ENCODE results near the gene LRP1B.
A peak's percentile ranks its signal among the peaks of the same experiment; 100 is the strongest.
"Not testable (repeated sequence)": the region's sequence is repeated elsewhere in the genome, so short reads cannot be mapped to it uniquely, and the experiment has no call there.

Gene LRP1B

DNA sequence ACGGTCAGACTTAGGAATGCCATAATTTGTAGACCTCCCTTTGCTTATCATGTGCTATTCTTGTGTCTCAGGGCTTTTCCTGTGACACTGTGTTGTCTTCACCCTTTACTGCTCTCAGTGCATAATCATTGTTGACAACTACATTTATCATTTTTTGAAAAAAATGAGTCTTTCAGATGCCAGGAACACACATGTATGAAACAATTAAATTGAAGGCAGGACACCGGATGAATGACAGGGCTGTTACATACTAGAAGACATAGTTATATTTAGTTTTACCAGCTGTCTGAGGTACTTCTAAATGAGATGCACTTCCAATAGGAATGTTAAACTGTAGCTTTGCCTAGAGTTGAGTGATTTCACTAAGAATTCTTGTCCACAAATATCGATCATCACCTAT is 243.5 kb downstream of the LRP1B start:
- no peak for DNase-seq (ENCODE audit: low read depth)

DNA sequence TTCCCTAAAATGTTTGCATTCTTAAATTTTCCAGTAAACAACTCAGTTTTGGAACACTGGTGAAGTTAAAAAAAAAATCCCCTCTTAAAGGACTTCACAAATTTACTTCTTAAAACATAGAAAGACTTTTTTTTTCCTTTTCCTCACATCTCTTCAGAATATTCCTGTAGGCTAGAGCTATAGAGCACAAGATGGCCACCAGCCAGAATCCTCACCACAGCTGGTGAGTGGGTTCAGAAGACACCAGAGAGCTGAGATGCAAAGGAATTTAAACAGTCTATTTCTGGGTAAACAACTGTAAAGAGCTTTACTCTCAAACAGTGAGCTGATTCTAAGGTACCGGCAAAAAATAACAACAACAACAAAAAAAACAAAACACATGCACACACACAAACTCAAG is 252.8 kb downstream of the LRP1B start:
- no peak for DNase-seq (ENCODE audit: low read depth)

DNA sequence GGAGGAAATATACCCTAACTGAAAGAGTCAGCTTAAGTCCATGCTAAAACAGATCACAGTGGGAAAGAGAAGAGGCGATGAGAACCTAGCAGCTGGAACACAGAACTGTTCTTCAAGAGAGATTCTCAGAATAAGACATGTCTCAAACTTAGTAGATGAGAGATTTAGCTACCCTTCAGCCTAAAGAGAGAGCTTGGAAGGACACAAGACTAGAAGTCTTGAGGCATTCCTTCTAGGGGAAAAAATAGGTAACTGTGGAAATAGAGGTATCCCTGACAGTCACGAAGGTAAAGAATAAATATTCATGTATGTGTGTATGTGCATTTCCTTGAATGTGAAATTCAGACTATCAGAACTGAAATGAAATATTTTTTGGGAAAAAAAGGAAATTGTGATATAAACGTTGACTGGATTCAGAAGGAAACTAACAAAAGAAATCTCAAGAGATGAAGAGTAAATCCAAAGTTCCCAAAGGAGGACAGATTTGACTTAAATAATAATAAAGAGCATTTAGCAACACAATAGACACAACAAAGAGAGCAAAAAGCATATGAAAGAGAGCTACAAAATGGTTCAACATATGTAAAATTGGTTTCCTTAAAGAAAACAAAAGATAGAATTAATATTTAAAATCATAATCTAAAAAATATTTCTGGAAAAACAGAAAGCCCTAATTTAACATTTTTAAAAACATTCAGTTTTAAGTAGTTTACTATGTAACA is 258.7 kb downstream of the LRP1B start:
- no peak for DNase-seq (ENCODE audit: low read depth)

DNA sequence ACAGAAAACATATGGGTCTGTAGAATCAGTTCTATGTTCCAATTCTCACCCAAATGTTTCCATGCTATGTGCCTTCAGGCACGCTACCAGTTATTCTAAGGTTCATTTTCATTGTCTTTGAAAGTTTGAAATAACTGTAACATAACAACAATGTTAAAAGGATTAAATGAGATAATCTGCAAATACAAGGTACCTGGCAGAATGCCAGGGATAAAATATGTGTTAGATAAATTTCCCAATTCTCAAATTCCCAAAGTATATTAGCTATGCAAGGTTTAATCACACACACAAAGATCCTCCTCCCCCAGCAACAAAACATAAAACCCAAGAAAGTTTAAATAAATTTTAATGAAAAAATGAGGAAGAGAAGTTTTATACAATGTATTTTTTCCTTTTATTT is 261.2 kb downstream of the LRP1B start:
- DNase-seq (ENCODE audit: low read depth) = no peak

DNA sequence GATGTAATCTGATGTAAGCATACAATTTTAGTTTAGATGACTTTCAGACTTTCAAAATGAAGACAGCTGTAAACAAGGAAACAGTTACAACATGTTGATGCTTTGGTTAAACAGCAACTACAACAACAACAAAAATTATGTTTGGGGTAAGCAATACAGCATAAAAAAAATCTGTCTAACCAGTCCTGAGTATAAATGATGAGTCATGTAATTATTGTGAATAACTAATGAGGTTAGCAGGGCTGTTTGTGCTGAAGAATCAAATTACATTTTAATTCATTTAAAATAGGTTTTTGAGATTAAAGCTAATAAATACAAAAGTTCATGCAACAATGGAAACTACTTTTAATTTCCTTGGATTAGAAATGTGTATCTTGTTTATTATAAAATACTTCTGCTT is 266.9 kb downstream of the LRP1B start:
- DNase-seq (ENCODE audit: low read depth) = no peak

DNA sequence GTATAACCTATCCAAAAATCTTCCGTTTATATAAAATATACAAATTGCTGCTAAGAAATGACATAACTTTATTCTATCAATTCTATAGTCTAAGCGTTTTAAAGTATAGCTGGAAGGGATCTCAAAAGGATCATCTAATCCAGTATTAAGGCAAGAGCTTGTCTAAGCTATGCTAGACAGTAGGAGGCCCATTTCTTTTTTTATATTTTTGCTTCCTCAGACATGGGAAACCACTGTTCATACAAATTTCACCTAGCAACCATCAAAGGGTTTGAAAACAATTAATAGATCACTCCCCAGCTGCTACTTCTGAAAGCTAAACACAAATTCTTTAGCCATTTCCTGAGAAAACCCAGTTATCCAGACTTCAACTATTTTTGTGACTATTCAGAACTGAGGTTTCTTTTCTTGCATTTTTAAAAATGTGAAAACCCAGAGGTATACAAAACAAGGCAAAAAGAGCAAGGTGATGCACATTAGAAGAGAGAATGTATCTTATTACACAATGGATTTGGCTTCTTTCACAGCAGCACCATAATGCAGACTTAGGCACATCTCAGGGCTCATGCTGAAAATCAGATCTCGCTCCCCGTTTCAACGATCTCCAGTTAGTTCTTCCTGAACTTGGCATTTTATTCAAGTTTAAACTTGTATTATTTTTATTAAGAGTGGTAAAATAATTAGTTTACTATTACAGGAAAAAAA is 274.4 kb downstream of the LRP1B start:
- DNase-seq (ENCODE audit: low read depth) = no peak

DNA sequence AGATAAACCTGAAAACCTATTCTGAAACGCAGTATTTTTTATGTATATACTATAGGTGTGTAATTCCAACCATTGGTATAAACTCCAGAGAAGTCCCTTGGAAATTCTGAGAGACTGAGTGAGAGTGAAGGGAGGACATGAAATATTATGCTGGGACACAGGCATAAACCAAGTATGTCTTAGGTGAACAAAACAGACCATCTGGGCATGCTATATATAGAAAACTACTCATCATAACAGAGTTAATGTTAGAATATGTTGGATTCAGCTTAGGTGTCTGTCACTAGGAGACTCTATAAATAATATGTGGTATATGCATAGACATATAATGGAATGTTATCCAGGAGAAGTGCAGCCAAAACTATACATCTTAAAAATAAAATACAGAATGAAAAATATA is 282.6 kb downstream of the LRP1B start:
- no peak for DNase-seq (ENCODE audit: low read depth)

DNA sequence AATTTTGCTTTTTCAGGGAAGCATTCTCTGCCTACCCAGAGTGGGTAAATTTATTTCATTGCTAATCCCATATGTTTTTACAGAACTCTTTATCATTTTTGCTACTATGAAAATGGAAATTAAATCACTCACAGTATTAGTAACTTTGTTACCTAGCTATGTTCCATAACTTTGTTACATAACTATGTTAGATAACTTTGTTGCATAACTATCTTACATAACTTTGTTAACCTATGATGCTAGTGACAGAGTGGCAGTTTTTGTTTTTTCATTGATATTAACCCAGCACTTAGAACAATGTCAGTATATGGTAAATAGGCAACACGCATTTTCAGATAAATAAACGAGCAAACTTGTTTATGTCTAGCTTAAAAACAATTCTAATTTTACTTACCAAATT is 286.6 kb downstream of the LRP1B start:
- DNase-seq (ENCODE audit: low read depth) = no peak

DNA sequence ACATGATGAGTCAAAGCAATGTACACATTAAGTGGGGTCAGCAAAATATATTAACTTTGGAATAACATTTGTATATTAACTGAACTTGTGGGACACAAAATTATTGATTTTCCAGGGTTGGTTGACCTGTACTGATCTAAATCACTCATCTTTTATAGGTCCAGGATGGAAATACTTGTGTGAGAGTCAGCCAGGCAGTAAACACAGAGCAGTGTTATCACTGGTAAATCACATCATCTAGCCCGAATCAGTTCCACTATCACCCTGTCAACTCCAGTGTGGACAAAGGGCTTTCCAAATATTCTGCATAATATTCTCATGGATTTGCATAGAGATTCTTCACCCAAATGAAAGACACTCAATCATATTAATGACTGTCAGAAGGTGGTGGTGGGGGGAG is 295.7 kb downstream of the LRP1B start:
- DNase-seq (ENCODE audit: low read depth) = no peak

DNA sequence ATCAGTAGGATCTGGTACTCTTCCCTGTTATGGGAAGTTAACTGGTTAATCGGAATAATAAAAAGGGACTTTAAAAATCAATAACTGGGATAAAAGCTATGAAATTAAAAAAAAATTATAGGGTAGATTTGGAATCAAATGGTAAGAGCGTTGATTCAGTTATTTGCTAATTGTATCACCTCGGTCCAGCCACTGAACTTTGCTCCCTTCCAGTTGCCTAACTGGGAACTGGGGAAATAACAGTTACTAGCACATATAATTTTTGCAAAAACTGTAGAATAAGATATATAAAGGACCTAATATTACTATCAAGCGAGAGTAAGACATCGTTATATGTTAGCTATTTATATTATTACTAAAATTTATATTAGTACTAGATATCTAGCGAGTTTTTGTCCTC is 302.1 kb downstream of the LRP1B start:
- no peak for DNase-seq (ENCODE audit: low read depth)

DNA sequence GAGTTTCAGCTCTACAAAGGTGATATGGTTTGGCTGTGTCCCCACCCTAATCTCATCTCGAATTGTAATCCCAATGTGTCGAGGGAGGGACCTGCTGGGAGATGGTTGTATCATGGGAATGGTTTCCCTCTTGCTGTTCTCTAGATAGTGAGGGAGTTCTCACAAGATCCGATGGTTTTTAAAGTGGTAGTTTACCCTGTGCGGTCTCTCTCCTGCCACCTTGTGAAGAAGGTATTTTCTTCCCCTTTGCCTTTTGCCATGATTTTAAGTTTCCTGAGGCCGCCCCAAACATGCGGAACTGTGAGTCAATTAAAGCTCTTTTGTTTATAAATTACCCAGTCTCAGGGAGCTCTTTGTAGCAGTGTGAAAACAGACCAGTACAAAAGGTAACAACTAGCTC is 306.0 kb downstream of the LRP1B start:
- no peak for DNase-seq (ENCODE audit: low read depth)

DNA sequence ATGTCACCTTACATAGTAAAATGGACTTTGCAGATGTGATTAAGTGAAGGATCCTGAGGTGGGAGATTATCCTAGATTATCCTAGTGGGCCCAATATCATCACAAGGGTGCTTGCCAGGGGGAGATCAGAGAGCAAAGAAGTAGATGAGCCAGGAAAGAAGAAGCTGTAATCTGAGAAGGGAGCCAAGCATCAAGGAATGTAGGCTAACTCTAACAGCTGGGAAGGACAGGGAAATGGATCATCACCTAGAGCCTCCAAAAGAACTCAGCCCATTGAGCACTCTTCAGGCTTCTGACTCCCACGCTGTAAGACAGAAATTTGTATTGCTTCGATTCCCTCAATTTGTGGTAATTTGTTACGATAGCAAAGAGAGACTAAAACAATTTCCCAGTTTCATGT is 309.9 kb downstream of the LRP1B start:
- no peak for DNase-seq (ENCODE audit: low read depth)

DNA sequence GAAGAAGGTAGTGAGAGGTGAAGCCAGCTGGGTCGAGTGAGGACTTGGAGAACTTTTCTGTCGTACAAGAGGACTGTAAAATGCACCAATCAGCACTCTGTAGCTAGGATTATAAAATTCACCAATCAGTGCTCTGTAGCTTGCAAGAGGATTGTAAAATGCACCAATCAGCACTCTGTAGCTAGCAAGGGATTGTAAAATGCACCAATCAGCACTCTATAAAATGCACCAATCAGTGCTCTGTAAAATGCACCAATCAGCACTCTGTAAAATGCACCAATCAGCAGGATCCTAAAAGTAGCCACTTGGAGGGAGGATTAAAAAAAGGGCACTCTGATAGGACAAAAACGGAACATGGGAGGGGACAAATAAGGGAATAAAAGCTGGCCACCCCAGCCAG is 315.5 kb downstream of the LRP1B start:
- not testable (repeated sequence) for DNase-seq (ENCODE audit: low read depth)

DNA sequence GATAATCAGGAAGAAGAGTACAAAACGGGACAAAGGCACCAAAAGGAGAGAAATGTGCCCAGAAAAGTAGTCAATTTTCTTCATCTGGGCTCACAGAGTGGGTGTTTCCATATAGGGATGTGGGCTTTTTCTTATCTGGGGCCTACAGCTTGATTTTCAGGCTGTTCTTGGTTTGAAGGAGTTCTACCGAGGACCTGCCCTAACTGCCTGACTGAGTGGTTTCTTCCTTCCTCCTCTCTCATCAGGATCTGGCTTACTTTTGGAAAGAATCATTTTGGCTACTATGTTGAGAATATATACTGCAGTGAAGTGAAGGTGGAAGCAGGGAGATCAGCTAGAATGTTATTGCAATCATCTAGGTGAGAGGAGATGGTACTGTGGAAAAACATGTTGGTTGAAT is 316.7 kb downstream of the LRP1B start:
- DNase-seq (ENCODE audit: low read depth) = no peak

DNA sequence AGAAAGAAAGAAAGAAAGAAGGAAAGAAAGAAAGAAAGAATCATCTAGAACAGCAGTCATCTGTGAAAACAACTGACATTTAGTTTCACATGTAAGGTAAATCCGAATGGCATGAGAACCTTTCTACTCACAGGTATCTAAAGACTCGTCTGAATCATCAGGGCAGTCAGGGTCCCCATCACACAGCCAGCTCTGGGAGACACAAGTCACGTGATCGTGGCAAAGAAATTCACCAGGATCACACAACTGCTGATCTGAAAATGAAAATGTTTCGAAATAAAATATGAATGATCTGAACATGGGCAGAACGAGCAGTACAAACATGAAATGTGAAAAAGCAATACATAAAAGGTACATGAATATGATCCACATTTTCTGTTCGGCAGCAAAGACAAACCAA is 320.7 kb downstream of the LRP1B start:
- no peak for DNase-seq (ENCODE audit: low read depth)

DNA sequence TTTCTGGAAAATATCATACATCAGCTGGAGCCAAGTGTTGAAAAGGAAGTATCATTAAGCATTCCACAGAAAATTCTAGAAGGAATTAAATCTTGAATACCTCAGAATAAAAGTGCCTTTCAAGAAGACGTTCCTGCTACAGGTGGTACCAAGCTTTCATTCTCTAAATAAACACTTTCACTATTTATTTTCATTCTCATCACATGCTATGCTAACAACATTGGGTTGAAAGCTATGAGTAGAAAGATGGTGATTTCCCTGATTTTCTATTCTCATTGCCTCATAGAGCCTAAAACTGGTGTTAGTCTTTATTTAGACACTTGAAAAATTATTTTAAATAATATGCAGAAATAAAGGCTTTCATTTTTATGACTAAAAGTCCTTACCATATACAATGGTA is 324.7 kb downstream of the LRP1B start:
- no peak for DNase-seq (ENCODE audit: low read depth)

DNA sequence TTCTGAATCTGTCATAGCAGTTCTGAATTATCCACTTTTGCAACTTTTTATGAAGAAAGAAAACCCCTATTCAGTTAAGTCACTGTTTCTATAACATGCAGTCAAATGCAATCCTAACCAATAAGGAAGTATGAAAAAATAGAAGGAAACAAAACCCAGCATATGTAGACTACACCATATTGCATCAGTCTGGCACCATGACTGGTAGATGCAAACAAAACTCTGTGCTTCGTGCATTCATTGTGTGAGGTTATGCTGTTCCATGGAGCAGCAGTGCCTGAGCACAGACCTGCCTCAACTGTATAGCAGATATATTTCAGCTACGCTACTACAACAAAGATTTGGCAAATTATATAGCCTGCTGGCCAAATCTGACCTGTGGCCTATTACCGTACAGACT is 325.5 kb downstream of the LRP1B start:
- DNase-seq (ENCODE audit: low read depth) = no peak

DNA sequence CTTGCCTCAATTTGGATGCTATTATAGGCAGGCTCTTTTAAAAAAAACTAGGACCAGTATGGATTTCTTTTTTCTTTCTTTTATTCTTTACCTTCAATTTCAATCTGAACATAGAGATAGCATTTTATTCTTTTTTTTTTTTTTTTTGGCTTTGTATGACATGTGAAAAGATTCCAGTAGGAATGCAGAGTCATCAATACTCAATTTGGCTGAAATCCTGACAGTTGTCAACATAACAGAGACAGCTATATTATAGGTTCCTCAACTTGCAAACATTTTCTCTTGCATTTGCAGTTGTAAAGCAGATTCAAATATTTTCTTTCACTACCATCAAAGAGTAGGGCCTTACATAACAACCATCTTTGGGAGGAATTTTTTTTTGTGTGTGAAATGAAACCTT is 334.4 kb downstream of the LRP1B start:
- no peak for DNase-seq (ENCODE audit: low read depth)

DNA sequence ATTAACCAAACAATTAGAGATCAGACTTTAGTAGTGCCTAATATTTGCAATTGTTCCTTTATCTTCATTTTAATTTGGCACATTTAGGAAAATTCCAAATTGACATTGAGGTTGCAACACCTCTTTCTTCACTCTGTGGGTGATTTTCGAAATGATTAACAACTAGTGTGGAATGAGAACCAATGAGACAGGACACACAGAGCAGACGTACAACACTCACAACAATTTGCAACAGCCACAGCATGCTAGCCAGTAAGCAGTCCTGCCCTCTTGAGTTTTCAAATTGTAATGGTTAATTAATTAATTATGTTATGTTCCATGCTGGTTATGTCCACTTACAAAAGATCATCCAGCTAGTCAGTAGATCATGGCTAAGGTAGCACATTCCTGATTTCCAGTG is 339.3 kb downstream of the LRP1B start:
- peak; percentile 51 for DNase-seq (ENCODE audit: low read depth)

DNA sequence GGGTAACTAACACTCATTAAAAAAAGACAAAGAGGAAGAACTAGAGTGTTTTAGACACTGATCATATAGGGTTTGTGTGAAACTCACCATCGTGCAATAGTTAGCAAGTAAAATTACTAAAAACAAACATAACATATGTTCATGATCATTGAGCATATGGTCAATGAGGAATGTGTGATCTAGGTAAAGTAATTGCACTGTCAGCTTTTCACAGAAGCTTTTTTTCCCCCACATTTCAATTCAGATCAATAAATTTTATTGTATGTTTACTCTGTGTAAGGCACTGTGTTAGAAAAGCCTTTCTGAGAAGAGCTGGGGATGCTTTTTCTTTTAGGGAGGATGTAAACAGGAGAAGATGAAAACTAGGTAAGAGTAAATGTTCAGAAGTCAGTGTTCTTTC is 348.2 kb downstream of the LRP1B start:
- no peak for DNase-seq (ENCODE audit: low read depth)

DNA sequence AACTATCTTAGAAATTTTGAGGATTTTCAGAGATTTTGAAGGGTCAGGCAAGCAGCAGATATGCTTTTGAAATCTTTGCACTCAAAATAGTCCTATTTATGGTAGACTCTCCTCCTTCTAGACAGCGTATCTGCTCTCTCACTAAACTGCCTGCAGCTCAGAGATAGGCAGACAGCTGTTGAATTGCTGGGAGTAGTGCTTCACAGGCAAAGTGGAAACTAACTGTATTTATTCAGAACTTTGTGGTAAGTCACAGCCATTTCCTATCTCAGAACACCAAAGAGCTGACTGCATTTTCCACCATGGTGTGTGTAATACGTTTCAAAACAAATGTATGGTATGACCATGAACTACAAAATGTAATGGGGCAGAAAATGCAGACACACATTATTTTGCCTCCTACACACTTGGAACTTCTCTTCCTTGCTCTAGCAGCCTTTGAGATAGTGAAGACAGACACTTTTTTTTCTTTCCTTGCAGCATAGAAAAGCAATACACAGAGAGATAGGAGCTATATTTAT is 352.4 kb downstream of the LRP1B start:
- DNase-seq (ENCODE audit: low read depth) = peak; percentile 12

DNA sequence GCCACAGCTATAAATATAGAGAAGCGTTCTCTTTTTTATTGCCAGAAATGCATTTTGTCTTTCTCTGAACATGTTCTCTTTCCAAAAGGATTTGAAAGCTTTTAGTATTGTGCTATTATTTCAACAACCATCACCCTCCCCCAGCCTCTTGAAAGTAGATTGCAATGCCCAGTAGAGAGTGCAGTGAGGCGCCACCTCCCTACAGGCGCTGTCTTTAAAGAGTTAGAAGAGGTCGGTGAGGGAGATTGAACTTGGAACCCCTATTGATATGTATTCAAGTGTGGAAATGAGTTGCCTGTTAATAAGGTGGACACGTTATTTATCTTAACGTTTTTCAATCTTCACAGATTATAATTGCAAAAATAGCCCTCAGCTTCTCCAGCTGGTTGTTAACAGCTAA is 360.3 kb downstream of the LRP1B start:
- DNase-seq (ENCODE audit: low read depth) = no peak

DNA sequence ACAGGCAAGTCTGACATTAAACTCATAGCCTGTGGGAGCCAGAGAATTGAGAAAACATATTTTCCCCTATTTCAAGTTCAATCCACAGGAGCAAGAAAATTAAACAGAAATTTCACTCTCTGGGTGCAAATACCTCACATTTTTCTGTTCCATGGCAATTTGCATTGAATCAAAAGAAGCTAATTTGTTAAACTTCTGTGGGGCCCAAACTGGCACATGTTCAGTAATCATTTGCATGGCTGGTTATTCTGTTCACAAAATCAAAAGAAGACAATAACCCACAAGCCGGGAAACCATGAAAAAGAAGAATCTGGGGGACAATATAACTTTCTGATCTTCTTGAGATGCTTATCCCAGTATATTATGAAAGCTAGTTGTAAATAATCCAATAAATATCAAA is 363.1 kb downstream of the LRP1B start:
- no peak for DNase-seq (ENCODE audit: low read depth)

DNA sequence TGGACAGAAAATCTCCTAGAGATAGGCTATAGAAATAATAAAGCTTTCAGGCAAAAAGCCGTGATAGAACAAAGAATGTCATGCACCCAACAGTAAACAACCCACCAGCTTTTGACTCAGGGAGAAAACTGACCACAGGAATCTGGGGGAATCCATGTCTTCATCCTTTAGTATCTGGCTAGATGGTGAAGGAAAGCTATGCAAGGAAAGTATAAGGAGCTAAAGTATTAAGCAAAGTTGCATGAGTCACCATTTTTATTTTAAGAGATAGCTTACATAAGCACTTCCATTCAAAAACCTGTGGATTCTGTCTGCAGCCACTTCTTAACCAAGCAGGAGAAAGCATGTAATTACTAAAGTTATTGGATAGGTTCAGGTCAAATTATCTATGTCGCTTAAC is 363.8 kb downstream of the LRP1B start:
- DNase-seq (ENCODE audit: low read depth) = peak; percentile 96

Data from amniotic epithelial cell (primary cell).